Endothelial cell (in vitro differentiated cells): ENCODE results near the gene ZNF438. TPM values are rescaled to one million over a fixed set of nuclear protein-coding genes. Genes with fewer than 3 reads are reported as not detected.

Experiments used
- DNase-seq: peaks from one replicate; pipeline ENCODE4 v3.0.0; 2021; ENCODE audit warnings: low spot score
- H3K27ac Mint-ChIP-seq: one replicate; pipeline ENCODE4 v1.8.0; 2021; ENCODE audit warnings: mixed read lengths, inconsistent platforms; ENCODE audit not compliant: unreplicated experiment
- H3K27me3 Mint-ChIP-seq: one replicate; pipeline ENCODE4 v1.8.0; 2021; ENCODE audit warnings: mild to moderate bottlenecking, moderate library complexity, mixed read lengths, inconsistent platforms; ENCODE audit not compliant: unreplicated experiment
- H3K36me3 Mint-ChIP-seq: one replicate; pipeline ENCODE4 v1.8.0; 2021; ENCODE audit warnings: mild to moderate bottlenecking, low read depth, mixed read lengths, inconsistent platforms; ENCODE audit not compliant: unreplicated experiment
- H3K4me1 Mint-ChIP-seq: one replicate; pipeline ENCODE4 v1.8.0; 2021; ENCODE audit warnings: mild to moderate bottlenecking, mixed read lengths, inconsistent platforms; ENCODE audit not compliant: unreplicated experiment
- H3K4me3 Mint-ChIP-seq: one replicate; pipeline ENCODE4 v1.8.0; 2021; ENCODE audit warnings: mild to moderate bottlenecking, mixed read lengths, inconsistent platforms; ENCODE audit not compliant: unreplicated experiment
- H3K9me3 Mint-ChIP-seq: one replicate; pipeline ENCODE4 v1.8.0; 2021; ENCODE audit warnings: mixed read lengths, inconsistent platforms; ENCODE audit not compliant: unreplicated experiment
- CTCF ChIP-seq: fragments of 200-600 bp; sonication (generic); IDR thresholded peaks from one replicate; pipeline ENCODE4 v1.5.0; 2021; ENCODE audit warnings: antibody characterized with exemption; ENCODE audit not compliant: unreplicated experiment
- total RNA-seq: library from RNA; stranded (reverse); fragmentation: NEBNext Ultra II Directional; extraction: Animal tissue kit (Norgen Biotek cat#: 25700); gene quantifications from one replicate; pipeline ENCODE4 v1.2.1, GENCODE V29; 2021; ENCODE audit not compliant: unreplicated experiment

ZNF438 gene
- total RNA-seq, 1 donor from 2014 or later = 4.3 TPM

DNA sequence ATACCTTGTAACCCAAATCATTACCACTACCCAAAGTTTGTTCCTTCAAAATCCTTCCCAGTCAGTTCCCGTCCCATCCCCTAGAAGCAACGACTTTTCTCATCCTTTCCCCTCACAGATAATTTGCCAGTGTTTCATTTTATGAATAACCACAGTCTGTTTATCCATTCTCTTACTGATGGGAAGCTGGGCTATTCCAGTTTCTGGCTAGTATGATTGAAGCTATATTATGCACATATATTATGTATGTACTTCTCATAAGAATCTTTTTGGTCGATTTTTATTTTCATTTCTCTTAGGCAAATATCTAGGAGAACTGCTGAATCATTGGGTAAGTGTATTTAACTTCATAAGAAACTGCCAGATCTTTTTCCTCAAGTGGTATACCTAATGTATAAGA is 114.6 kb downstream of the ZNF438 start:
- no peak overlapping the region for H3K27ac Mint-ChIP-seq
- no peaks in the 10 kb centered on the region for H3K9me3 Mint-ChIP-seq
- no peaks in the 10 kb centered on the region for H3K27me3 Mint-ChIP-seq
- no peak for TF ChIP-seq CTCF
- DNase-seq = no peak
- H3K36me3 Mint-ChIP-seq = no peaks in the 10 kb centered on the region
- no peak overlapping the region for H3K4me3 Mint-ChIP-seq
- H3K4me1 Mint-ChIP-seq = no peaks in the 10 kb centered on the region

DNA sequence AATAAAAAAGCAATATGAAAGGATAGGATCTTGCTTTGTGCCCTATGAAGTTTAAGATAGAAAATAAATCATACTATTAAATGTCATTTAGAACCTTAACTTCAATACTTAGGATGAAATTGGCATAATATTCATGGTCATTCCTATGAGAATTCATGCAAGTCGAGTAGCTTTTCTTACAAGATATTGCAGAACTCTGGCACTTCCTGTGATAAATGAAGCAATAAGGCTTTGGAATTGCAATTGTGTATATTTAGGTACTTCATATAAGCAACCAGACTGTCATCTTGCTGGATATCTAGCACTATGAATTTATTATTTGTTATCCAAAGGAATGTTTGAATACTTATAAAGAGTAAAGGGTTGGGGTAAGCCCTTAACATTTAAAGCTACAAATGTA is 116.5 kb downstream of the ZNF438 start:
- TF ChIP-seq CTCF = no peak
- Mint-ChIP-seq H3K27me3 (no peaks in the 10 kb centered on the region), H3K27ac (no peak overlapping the region), H3K36me3 (no peaks in the 10 kb centered on the region), H3K4me3 (no peak overlapping the region), H3K4me1 (no peaks in the 10 kb centered on the region), H3K9me3 (no peaks in the 10 kb centered on the region)
- no peak for DNase-seq

DNA sequence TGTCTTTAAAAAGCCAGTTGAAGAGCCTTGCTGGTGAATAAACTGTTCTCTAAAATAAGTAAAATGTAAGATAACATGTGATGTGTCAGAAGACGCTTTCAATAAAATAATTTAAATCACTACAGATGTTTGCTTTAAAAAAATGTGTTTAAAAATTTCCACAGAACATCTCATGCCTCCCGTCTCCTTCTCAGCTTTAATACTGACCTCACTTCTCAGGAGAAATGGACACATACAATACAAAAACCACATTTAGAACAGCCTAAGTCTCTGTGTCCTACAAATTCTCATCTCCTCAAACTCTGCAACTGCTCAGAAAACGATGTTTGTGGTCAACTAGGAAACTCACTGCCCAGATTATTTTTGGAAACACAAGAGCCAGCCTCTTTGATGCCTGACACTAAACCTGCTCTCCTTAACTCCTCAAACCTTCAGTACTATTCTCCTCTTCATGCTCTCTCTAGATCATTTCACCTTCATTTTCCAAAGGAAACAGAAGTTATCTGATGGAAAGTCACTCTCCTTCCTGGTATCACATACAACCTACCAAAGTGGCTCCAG is 120.3 kb downstream of the ZNF438 start:
- DNase-seq = no peak
- H3K4me1 Mint-ChIP-seq = no peaks in the 10 kb centered on the region
- TF ChIP-seq CTCF = no peak
- no peaks in the 10 kb centered on the region for H3K36me3 Mint-ChIP-seq
- H3K9me3 Mint-ChIP-seq = no peaks in the 10 kb centered on the region
- no peak overlapping the region for H3K4me3 Mint-ChIP-seq
- no peak overlapping the region for H3K27ac Mint-ChIP-seq
- no peaks in the 10 kb centered on the region for H3K27me3 Mint-ChIP-seq

DNA sequence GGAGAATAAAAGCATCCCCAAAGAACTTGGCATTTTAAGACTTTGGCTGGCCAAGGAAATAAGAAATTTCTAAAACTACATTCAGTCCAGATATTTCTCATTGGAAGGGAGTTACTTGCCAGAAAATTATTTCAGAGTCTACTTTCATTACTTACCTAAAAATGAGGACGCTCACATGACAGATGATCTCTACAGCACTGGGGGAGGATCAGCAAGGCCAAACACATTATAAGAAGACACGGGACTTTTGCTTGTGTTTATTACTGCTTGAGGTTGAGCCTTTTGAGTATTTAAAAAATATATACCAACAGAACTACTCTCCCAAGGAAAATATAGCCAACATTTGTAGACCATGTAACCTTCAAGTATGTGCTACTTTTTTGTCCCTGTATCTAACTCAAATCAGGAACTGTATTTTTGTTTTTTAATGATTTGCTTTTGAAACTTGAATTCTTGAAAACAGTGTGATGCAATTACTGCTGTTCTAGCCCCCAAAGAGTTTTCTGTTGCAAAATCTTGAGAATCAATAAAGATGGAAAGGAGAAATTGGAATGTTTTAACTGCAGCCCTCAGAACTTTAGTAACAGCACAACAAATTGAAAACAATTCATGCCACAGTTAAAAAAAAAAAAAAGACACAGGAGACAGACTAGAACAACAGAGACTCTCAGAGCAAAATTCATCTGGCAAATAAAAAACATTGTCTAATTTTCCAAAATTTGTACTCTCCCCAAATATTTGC is 128.1 kb downstream of the ZNF438 start:
- TF ChIP-seq CTCF = no peak
- no peaks in the 10 kb centered on the region for H3K9me3 Mint-ChIP-seq
- H3K27me3 Mint-ChIP-seq = no peaks in the 10 kb centered on the region
- H3K4me1 Mint-ChIP-seq = no peaks in the 10 kb centered on the region
- no peak for DNase-seq
- H3K4me3 Mint-ChIP-seq = peak overlapping the region; percentile 6
- peaks cover 28% of the 10 kb centered on the region for H3K36me3 Mint-ChIP-seq
- no peak overlapping the region for H3K27ac Mint-ChIP-seq
